GM21515 (cell line): ENCODE measurements around the gene FLT1.

Experiments used
- ATAC-seq: cut with Tn5 transposase; IDR thresholded peaks from one replicate; pipeline ENCODE4 v1.9.1; 2021; ENCODE audit not compliant: unreplicated experiment

Gene FLT1

DNA sequence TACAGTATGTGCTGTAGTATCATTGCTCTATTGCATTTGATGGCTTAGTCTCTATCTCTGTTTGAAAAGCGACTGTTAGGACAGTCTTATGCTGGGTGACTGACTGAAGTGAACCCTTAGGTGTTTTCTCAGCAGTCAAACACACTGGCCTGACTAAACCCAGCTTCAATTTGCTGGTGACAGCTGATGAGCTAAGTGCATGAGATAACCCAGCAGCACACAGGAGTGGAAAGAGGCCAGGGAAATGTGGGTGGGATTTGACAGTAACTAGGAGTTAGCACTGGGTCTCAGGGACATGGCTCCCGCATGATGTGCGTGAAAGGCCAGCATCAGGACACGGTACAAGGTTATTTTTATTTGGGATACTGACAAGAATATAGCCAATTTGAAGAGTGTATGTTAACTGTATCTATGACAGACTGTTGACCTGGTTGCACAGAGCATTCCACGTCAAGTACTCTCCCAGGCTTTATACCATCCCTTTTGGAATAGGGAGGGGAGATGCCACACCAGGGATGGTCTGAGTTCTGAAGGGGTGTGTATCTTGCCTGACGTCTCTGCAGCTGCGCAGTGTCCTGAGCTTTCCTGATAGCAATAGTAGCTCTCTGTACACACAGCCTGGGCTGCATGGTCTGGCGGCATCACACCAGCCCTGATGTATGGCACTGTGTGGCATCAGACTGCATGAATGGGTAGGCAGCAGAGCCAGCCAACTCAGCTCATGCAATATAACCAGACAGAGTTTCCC lies 144.8 kb downstream of the FLT1 start:
- ATAC-seq: no peak

DNA sequence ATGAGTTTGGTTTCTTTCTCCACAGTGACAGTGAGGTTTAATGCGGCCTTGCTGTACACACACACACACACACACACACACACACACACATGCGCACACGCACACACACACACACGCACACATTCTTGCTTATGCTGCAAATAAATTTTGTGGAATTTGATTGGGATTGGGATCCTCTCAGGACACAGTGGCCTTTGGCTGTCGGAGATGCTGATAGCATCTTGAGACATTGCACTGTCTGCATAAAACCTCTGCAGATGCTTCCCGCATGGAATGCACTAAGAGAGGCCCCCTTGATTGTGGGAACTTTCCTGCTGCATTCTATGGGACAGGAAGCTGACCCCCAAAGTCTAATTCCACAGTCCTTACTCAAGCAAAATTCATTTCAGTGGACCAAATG lies 145.6 kb downstream of the FLT1 start:
- ATAC-seq: no peak

DNA sequence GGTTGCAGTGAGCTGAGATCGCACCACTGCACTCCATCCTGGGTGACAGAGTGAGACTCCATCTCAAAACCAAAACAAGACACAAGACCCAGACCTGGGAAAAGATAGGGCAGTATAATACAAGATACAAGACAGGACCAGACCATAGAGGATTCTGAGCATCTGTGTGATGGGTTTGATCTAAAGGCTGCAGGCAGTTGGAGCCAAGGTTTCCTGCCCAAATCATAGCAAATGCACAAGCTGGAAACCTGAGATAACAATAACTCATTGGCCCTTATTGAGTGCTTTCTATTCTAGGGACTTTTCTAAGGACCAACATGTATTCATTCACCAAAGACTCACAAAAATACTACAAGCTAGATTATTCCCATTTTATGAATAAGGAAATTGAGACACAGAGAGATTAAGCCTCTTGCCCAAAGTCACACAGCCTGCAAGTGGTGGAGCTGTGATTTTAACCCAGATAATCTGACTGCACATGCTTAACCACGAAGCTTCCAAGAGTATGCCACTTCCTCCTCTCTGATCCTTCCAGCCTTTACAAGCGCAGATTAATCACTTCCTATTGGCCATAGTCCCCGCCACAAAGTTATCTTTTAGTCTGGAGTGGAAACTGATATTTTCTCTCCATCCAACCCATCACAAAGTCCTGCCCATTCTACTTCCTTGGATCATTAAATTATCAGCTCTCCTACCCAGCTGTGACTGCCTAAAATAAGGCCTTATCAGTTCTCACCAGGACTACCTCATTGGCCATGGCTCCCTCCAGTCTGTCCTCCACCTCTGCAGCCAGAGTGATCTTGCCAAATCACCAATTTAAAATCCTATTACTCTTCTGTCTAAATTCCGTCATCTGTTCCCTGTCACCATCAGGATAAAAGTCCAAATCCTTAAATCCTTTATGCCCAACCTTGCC lies 147.2 kb downstream of the FLT1 start:
- no peak for ATAC-seq

DNA sequence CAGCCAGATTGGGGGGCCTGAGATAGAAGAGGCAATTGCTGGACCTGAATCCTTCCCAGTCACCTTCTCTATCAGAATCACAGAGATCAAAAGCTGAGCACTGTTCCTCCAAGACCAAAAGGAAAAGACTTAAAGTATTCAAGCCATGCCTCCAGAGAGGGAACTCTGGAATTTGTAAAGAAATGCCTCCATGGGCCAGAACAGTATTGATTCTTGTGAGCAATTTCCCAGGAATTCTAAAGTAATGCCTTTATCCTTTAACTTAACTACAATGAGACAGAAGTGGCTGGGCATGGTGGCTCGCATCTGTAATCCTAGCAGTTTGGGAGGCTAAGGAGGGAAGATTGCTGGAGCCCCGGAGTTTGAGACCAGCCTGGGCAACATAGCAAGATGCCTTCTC lies 148.8 kb downstream of the FLT1 start:
- ATAC-seq: no peak

DNA sequence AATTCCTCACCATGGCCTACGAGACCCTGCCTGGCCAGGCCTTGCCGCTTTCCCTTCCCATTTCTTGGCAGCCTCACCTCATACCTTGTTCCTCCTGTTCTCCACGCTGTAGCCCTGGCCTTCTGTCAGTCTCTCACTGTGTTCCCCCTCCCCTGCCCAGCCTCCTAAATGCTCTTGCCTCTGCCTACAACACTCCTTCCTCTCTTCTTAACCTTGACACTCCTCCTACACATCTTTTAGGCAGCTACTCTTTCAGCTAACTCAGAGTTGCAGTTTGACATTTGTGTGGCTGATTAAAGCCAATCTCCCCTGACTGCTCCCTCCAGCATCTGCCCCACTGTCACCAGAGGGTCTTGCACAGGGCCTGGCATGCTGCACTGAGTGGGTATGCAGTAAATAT lies 150.8 kb downstream of the FLT1 start:
- no peak for ATAC-seq

DNA sequence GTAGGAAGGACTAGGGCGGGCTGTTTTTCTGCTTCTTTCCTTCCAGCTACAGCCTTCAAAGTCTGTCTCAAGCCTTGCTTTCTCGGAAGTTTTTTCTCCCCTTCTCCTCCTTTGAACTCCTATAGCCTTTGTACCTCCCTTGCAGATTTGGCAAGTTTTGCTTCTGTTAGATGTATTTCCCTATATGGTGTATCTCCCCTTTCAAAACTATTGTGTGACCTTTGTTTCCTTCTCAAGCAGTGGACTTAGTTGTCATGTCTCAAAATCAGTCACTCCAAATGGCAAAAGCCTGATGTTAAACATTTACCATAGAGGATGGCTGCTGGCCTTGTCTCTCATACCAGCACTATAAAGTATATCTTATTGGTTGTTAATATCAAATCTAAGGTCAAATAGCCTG lies 152.7 kb downstream of the FLT1 start:
- no peak for ATAC-seq

DNA sequence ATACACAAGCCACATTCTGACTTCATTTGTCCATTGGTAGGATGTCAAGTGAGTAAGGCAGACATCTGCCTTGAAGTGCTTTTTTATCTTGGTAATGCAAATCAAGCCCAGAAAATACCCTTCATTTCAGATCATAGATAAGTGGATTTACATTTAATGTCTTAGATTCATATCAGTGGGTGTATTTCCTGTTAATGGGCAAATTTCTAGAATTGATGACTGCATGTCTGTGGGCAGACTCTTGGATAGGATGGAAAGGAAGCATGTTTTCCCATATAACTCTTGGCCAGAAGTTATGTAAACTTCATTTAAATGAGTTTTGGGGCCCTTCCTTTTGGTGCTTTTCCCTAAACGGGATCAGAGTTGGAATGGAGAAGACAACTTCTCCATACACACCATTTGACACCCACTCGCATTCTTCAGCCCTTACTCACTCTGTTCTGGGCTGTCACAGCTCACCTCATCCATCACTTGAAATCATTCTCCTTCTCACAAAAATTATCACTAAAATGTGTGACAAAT lies 154.6 kb downstream of the FLT1 start:
- ATAC-seq: no peak

DNA sequence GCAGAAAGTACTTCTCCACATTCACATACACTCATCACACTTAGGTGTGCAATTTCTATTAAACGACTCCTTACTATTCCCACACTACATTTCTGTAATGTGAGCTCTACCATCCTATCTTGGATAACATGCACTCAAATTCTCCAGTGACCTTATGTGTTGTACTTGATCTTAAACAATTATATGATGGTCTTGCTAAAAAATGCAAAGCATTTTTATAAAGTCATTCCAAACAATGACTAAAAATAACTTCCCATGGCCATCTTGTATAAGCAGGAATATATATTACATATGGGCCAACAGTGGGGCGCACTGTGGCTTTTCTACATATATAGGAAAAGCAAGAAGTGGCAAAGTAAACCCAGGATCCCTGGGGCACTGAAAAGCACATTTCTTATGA lies 155.5 kb downstream of the FLT1 start:
- ATAC-seq: no peak

DNA sequence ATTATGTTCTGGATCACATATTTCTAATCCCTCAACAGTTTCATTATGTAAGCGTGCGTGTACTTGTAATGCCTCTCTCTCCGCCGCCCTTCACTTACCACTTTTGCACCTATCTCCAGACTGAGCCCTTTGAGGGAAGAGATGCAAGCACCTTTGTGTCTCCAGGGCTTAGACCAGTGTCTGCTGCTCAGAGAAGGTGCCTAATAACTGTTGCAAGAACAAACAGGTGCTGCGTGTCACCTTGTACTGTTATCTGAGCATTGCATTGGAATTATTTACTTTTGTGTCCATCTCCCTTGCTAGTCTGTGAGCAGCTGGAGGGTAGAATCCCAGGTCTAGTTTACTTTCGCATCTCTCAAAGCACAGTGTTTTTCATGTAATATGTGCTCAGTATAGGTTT lies 156.2 kb downstream of the FLT1 start:
- no peak for ATAC-seq

DNA sequence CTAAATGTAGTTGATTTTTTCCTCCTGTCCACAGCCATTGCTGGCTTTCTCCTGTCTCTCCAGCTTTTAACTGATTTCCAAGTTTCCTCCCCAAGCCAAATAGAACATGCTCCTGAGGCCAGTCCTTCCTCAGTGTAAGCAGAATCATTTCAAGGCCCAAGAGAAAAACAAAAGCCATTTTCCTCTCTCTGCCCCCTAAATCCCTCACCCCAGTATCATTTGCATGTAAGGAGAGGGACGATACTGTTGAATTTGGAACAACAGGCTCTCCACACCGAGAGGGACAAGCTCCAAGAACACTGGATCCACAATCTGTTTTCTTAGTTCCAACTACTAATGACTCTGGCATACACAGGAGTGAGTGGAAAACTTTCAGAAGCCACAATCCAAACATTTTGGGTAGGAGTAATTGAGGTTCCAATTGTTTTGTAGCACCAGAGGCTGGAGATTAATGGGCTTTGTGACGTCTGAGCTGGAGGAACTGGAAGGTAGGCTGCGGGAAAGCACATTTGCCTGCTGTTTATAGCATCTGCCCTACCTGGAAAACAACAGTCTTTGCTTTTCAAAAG lies 156.8 kb downstream of the FLT1 start:
- ATAC-seq: no peak

DNA sequence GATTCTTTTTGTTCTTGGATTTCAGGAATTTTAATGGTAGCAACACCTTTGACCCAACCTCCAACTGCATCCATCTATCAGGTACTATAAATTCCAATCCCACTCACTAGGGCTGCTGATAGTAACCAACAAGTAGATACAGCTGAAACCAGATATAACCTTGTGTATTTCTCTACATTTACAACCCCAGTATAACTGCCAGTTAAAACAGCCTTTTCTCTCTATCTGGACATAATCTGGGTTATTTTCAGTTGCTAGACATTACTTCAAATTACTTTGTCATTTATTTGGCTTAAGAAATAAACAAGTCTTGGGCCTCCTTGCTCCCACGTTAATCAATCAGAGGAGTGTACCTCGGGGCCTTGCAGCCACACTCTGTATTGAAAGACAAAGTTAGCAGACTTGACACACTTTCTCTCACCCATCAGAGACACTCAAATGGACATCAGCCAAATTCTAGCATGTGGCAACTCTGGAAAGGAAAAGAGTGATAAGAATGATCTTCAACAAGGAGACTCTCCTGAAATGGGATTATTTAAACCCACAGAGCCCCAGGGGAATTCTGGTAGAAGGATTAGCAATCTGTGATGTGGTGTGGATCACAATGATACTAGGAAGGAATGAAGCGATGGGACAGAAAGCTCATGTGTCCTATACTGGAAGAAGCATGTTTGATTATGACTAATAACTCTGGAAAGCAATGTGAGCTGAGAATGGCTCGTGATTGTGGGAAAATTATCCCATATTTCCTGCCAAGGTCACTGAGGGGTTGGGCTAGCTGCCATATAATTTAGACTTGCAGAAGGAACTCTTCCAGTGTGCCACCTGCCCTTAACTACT lies 157.5 kb downstream of the FLT1 start:
- no peak for ATAC-seq

DNA sequence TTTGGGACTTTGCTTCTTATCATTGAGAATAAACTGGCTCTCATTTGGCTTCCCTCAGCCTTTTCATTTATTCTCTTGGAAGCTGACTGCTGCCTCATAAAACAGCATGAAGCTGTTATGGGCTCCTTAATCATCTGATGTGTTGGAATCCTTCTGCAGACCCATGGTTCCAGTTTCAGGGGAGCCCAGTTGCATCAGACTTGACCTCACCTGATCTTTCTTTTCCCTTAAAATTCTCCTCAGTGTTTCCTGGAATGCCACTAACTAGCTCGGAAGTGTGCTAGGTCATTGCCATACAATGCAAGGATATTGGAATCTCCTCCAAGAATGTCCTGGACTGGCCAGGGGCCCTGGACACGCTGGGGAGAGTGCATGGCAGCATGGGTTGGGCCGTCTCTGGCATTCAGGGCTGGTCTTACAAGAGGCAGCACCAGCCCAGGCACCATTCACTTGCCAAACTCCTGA lies 158.7 kb downstream of the FLT1 start:
- ATAC-seq: no peak

DNA sequence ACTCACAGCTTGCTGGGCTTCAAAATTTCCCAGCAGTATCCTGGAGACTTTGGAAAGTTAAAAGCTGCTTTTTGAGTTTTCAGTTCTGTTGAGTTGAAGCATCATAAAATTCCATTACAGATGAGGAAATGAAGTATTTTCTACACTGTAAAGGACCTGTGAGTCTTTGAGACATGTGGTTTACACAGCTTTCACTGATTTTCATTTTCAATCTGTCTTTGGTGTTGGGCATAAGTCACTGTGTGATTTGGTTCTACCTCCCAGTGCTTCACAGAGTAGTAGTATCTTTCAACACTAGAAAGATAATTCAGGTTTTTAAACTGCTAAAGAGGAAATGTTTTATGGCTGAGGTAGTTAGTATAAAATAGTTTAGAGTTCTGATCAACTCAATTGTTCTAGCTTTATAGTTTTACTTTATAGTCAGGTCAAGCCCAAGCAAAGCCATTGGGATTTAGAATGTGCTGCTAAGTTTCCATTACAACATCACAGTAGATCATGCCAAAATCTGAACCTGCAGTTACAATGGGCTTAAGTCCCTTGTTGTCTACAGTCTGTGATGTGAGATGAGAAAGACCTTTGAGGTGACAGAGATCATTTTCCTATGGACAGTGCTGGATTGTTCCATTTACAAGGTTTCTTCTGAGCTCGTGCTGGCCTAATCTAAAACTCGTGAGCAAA lies 161.6 kb downstream of the FLT1 start:
- no peak for ATAC-seq

DNA sequence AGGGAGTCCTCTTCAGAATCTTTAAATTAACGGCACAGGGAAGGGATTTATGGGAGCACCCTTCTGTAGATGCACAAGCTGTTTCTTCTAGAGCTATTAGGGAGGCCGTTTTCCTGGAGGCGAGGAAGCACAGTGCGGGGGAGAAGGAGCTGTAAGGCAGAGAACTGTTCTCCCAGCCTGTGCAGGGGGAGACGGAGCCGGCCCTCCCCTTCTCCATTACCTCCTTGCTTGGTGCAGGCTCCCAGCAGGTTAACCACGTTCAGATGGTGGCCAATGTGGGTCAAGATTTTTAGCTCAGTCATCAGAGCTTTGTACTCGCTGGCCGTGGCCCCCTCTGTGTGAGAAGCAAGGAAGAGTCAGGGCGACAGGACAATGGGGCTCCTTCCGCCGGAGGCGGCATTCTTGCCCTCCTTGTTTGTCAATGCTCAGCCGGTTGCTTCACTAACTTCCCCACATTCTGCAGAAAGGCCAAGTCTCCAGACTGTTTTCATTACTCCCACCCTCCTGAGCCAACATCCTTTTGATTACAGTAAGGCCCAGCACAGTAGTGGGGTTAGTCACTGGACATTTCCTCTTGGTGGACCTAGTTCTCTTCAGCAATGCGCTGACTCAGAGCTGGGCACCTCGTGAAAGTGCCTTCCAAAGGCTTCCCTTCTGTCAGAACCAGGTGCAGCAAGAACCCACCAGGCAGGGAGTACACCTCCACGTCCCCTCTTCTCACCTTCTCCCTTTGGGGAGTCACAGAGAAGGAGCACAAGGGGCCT lies 165.4 kb downstream of the FLT1 start:
- no peak for ATAC-seq

DNA sequence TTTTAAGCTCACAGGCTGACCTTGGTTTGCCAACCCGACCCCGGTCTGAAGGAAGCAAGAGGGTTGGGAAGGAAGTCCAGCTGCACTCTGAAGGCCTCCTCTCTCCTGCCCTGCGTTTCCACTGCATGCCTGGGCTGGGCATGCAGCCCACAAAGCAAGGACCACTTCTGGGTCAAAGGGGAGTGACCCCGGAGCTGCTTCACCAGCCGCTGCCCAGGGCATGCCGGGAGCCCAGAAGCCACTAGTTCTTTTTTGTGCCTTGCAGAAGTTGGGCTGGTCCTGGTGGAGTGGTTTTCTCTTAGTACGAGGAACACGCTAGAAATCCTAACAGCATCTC lies 166.7 kb downstream of the FLT1 start:
- no peak for ATAC-seq

DNA sequence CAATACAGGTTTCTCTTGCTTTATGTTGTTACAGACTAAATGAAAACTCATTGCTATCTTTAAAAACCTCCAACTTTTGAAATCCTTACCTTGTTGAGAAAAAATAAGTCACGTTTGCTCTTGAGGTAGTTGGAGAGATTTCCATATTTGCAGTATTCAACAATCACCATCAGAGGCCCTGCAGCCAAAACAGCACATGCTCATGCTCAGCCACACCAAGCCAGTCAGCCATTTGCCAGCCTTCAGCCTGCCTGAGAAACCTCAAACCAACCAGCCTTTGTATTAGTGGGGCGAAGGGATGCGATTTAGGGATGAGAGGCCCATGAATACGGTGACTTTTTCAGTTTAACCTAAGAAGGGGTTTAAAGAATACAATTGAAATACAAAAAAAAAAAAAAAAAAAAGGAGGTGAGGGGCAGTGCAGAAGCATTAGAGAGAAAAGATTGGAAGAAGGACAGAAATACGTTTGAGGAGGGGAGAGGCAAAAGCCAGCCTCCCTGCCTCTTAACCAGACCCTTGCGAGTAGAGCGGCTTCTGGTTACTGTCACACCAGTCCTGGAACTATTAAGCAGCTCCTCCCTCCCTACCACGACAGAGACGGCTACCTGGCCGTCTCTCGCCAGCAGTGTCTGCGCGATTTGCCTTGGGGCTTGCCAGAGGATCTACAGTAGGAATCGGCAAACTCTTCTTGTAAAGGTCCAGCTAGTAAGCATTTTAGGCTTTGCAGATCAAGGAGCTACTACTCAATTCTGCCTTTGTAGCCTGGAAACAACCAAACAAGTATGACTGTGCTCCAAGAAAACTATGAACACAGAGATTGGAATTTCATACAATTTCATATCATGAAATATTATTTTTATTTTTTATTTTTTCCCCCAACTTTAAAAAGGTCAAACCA lies 167.3 kb downstream of the FLT1 start:
- no peak for ATAC-seq

DNA sequence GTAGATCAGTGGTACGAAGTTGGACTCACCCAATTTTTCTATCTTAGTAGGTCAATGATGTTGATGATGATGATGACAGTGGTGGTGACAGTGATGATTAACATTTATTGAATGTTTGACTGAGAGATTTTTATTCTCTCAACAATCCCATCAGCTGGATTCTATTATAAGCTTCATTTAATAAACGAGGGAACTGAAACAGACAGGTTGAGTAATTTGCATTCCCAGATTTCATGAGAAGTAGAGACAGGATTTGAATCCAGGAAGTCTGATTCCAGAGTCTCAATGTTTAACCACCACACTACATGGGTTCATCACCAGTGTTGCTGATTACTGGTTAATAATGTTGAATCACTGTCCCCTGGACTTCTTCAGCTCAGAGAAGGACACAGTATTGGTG lies 168.9 kb downstream of the FLT1 start:
- no peak for ATAC-seq

DNA sequence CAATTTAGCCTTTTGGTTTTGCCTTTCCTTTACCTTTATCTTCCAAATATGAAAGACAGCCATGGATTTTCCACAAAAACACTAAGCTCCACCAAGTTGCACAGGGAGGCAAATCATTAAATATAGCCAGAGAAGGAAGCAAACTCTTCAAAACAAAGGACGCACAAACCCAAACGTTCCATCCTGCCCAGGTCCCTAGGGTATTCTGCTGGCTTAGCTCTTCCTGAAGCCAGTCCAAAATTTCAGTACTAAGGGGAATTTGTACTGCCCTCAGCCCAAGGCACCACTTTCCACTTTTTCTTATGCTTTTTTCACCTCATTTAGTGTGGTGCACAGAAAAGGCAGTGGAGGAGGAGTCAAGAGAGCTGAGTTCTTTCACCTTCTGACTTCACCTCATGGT lies 169.9 kb downstream of the FLT1 start:
- no peak for ATAC-seq
